GM12891 (cell line): ENCODE data around the gene SPDYE16.
"Not testable (repeated sequence)": the region's sequence is repeated elsewhere in the genome, so short reads cannot be mapped to it uniquely, and the experiment has no call there.

ENCODE experiments used
- DNase-seq: peaks from one replicate; pipeline ENCODE4 v3.0.0; 2011; ENCODE audit warnings: low spot score; ENCODE audit not compliant: insufficient read length
- FAIRE-seq: peaks from 2 replicates; lab custom pipeline; 2011; peaks lifted over from hg19 to GRCh38; lab: Jason Lieb, UNC
- PAX5 ChIP-seq: IDR thresholded peaks from 2 replicates; pipeline ENCODE4 v1.6.1; 2011; ENCODE audit warnings: low read length, moderate library complexity, mild to moderate bottlenecking; ENCODE audit not compliant: insufficient read depth, severe bottlenecking
- POLR2A ChIP-seq: IDR thresholded peaks from 2 replicates; pipeline ENCODE4 v1.6.1; 2011; ENCODE audit warnings: low read depth, low read length, control low read depth
- POLR2AphosphoS5 ChIP-seq: IDR thresholded peaks from 2 replicates; pipeline ENCODE4 v1.6.1; 2011; ENCODE audit warnings: low read depth, low read length, control low read depth
- POU2F2 ChIP-seq: IDR thresholded peaks from 2 replicates; pipeline ENCODE4 v1.6.1; 2011; ENCODE audit warnings: low read depth, mild to moderate bottlenecking, control low read depth, low read length, moderate library complexity
- SPI1 ChIP-seq: IDR thresholded peaks from 2 replicates; pipeline ENCODE4 v1.6.1; 2011; ENCODE audit warnings: low read depth, low read length, control low read depth
- TAF1 ChIP-seq: IDR thresholded peaks from 2 replicates; pipeline ENCODE4 v1.6.1; 2011; ENCODE audit warnings: low read depth, low read length, control low read depth

SPDYE16 gene

GRCh38 chr7:76559685-76560084, 16.6 kb upstream of the SPDYE16 start:
- DNase-seq, FAIRE-seq: not testable (repeated sequence)

DNA sequence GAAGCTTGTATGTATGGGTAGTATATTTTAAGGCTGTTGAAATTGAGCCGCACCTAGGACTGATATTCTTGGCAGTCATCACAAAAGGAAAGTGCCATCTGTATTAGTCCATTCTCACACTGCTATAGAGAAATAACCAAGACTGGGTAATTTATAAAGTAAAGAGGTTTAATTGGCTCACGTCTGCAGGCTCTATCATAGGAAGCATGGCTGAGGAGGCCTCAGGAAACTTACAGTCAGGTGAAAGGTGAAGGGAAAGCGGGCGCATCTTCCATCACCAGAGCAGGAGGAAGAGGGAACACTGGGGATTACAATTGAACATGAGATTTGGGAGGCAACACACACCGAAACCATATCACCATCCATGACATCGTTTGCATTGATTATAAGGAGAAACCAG, 8.9 kb upstream of the SPDYE16 start:
- FAIRE-seq, DNase-seq: not testable (repeated sequence)

GRCh38 chr7:76549855-76550248, 6.8 kb upstream of the SPDYE16 start:
- not testable (repeated sequence) for FAIRE-seq, DNase-seq

DNA sequence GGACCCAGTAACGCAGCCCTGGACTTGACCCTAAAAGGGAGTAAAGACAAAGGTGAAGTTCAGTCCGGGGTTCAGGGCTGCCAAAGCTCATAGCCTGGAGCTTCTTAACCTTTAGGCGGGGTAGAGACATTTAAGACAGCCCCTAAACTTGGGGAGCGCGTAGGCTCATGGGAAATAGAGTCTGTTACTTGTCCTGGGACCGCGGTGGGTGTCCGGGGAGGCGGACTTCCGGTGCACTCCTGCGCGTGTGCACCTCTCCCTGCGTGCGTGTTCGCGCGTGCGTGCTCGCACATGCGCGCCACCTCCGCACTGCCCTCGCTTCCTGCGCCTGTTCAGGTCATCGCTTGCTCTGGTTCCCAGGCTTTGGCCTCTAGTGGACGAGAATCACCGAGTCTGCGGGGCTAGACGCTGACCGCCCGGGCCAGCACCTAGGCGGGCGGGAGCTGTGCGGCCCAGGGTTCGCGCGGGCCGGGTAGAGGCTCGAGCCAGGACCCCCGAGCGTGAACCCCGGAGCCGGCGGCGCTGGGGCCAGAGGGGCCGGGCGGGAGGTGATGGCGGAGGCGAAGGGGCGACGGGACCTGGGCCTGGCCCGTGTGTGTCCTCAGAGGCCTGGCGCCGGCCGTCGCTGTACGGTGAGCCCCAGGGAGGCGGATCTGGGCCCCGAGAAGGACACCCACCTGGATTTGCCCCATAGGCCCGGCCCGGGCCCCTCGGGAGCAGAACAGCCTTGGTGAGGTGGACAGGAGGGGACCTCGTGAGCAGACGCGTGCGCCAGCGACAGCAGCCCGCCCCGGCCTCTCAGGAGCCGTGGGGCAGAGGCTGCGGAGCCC, 6.1 kb upstream of the SPDYE16 start:
- DNase-seq: peak; percentile 56
- FAIRE-seq: peak; percentile 88

GRCh38 chr7:76531643-76532042, 11.5 kb downstream of the SPDYE16 start:
- not testable (repeated sequence) for DNase-seq, FAIRE-seq

More for the DNA sequence above, 6.1 kb upstream of the SPDYE16 start:
- 0 out of 2 replicates have a peak, but pooled peaks have one; percentile 30 for TF ChIP-seq POLR2A
- TF ChIP-seq POLR2AphosphoS5: peak; percentile 40; the same call in 1 of the 2 replicates

- DNase-seq: not testable (repeated sequence)
Measured at GRCh38 chr7:76526183-76526582, 16.9 kb downstream of the SPDYE16 start.

GRCh38 chr7:76516932-76517331, 26.2 kb downstream of the SPDYE16 start:
- DNase-seq, FAIRE-seq: not testable (repeated sequence)

More at GRCh38 chr7:76526183-76526582, 16.9 kb downstream of the SPDYE16 start:
- not testable (repeated sequence) for FAIRE-seq

DNA sequence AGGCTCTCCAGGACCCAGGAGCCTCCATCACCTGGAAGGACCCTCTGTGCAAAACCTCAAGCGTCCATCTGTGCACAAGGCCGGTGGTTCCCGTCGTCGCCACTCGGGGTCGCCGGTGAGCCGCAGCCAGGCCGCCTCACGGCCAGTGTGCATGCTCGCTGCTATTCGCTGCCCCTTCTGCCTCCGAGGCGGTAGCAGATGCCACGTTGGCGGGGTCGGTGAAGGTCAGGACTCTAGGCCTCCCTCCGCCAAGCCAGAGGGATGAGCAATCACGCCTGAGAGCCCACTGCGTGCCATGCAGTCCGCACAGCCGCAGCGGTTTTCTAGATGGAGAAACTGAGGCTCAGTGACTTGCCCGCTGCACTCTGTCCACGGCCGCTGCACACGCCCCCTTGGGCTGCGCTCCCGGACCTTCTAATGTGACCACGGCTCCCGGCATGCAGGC, 27.1 kb downstream of the SPDYE16 start:
- TF ChIP-seq PAX5 (peak; percentile 51), POLR2AphosphoS5 (no peak)
- FAIRE-seq (peak; percentile 87), DNase-seq (peak; percentile 92)

DNA sequence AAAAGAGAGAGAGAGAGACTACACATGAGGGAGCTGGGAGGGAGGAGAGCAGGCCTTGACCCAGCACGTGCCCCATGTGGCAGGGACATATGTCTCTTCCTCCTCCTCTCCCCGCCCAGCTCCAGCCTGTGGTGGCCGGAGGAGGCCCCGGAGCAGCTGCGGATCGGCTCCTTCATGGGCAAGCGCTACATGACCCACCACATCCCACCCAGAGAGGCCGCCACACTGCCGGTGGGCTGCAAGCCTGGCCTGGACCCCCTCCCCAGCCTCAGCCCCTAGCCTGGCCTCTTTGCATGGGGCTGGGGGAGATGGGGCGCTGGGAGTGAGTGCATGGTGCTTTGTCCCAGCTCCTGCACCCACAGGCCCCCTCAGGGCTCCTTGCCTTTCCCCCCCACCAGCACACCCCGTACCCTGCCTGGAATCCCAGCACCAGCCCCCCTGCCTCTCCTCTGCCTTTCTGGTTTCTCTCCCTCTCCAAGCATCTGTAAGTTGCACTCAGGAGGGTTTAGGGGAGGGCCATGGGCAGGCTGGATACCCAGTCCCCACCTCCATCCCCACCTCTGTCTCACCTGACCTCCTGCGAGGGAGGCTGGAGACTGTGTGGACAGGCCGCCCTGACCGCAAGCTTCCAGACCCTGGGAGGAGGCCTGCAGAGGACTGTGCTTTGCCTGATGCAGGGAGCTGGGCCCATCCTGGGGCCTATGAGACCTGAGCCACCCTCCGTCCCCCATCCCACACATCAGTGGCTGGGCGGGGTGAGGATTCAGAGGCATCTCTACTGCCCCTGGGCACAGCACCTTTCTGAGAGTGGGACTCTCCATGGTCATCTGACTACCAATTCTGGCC, 27.9 kb downstream of the SPDYE16 start:
- FAIRE-seq (no peak), DNase-seq (no peak)
- TF ChIP-seq POU2F2: no peak
- no peak for TF ChIP-seq POLR2AphosphoS5
- no peak for TF ChIP-seq TAF1
- no peak for TF ChIP-seq PAX5
- TF ChIP-seq POLR2A: no peak
- TF ChIP-seq SPI1: no peak

DNA sequence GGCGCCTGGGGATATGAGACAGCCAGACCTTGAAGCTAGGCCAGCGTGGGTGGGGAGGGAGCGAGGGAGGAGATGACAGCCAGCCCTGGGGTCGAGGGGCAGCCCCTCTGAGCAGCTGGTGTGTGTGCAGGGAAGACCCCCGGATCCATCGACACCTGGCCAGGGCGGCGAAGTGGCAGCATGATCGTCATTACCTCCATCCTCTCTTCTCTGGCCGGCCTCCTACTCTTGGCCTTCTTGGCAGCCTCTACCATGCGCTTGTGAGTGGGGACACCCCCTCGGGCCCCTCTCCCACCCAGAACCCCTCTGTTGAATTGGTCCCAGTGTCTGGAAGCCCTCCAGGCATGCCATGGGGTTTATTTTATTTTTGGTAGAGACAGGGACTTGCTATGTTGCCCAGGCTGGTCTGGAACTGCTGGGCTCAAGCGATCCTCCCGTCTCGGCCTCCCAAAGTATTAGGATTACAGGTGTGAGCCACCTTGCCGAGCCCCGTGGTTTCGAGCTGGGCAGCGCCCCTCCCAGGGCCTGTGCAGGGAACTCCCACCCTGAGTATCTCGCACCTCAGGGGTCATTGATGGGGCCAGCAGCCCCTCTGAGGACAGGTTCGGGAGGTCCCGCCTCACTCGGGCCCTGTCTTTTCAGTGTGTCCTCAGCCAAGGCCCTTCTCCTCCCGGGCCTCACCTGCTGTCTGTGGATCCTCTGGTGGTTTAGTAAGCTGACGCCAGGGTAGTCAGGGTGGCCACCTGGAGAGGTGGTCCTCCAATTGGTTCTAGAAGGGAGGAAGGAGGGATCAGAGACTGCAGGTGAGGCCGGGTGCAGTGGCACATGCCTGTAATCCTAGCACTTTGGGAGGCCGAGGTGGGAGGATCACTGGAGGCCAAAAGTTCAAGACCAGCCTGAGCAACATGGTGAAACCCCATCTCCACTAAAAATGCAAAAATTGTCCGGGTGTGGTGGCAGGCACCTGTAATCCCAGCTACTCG, 29.0 kb downstream of the SPDYE16 start:
- TF ChIP-seq TAF1 (no peak), POLR2A (no peak), PAX5 (no peak), SPI1 (no peak), POLR2AphosphoS5 (no peak), POU2F2 (no peak)
- FAIRE-seq (no peak), DNase-seq (no peak)
